HepG2 (cell line): ENCODE measurements around the gene TMUB1. TPM values are rescaled to one million over a fixed set of nuclear protein-coding genes. Genes with fewer than 3 reads are reported as not detected.

Source experiments
- ATAC-seq: fragments of 200-7000 bp; cut with Tn5 transposase; 3 replicates; pipeline ENCODE4 v1.9.1; 2020; ENCODE audit warnings: mild to moderate bottlenecking, moderate library complexity
- BruUV-seq: library from RNA; stranded (reverse); fragments of 400-500 nt; replicated peaks from 2 replicates; lab custom pipeline; 2021; lab: Mats Ljungman, UMichigan
- CTCF ChIA-PET: fragments of 300-600 bp; formaldehyde crosslinking; extraction: SDS; loops from one replicate; lab custom pipeline; 2021; ENCODE audit warnings: low total read pairs, inconsistent platforms, low intra/inter-chr PET ratio; lab: Yijun Ruan, JAX
- POLR2A ChIA-PET: fragments of 350-600 bp; sonication (Branson Sonifier 250); formaldehyde crosslinking; loops from one replicate; lab custom pipeline; 2020; ENCODE audit warnings: antibody characterized with exemption, inconsistent platforms; lab: Yijun Ruan, JAX
- DNase-seq: peaks from one replicate; pipeline ENCODE4 v3.0.0-alpha.2; 2015; ENCODE audit warnings: low spot score
- FAIRE-seq: peaks from 3 replicates; lab custom pipeline; 2011; peaks lifted over from hg19 to GRCh38; lab: Jason Lieb, UNC
- H2AFZ ChIP-seq: one replicate; pipeline ENCODE4 v1.6.1; 2011; ENCODE audit warnings: low read length, inconsistent platforms
- H3K27ac ChIP-seq: fragments of 300-600 bp; 3 replicates; pipeline ENCODE4 v1.8.0; 2011; ENCODE audit warnings: mixed run types, mild to moderate bottlenecking, mixed read lengths, low read length, inconsistent platforms; ENCODE audit not compliant: insufficient read depth; ENCODE audit errors: extremely low read length
- H3K27me3 ChIP-seq, 2 experiments: fragments of 200-600 bp in 1 of 2; 2 replicates in 1 of 2; 3 replicates in 1 of 2; pipeline versions ENCODE4 v1.6.0 to v1.8.0; 2011; ENCODE audit warnings: low read length in 2 of 2, mild to moderate bottlenecking in 2 of 2, moderate library complexity in 2 of 2, inconsistent platforms in 1 of 2; ENCODE audit not compliant: insufficient read depth in 2 of 2, control insufficient read depth in 1 of 2
- H3K36me3 ChIP-seq, 2 experiments: fragments of 200-600 bp in 1 of 2; replicated peaks in 1 of 2; 2 replicates in 1 of 2; 3 replicates in 1 of 2; pipeline versions ENCODE4 v1.5.1 to v1.8.0; 2011; ENCODE audit warnings: low read length in 2 of 2, inconsistent platforms in 1 of 2; ENCODE audit not compliant: insufficient read depth in 2 of 2, control insufficient read depth in 1 of 2
- H3K4me1 ChIP-seq: 2 replicates; pipeline ENCODE4 v1.5.1; 2012; ENCODE audit warnings: low read length, inconsistent platforms; ENCODE audit not compliant: insufficient read depth
- H3K4me2 ChIP-seq: 2 replicates; pipeline ENCODE4 v1.6.0; 2011; ENCODE audit warnings: low read depth, low read length, inconsistent platforms
- H3K4me3 ChIP-seq, 3 experiments: fragments of 200-600 bp in 1 of 3; sonication (generic), shearing (Covaris generic) in 1 of 3; replicated peaks in 1 of 3; 2 replicates each; pipeline ENCODE4 v1.5.1; 2011 to 2016; ENCODE audit warnings: low read length in 3 of 3, inconsistent platforms in 2 of 3, low read depth in 2 of 3, mild to moderate bottlenecking in 2 of 3, control low read depth in 1 of 3, mixed read lengths in 1 of 3; ENCODE audit not compliant: insufficient read depth in 1 of 3
- H3K79me2 ChIP-seq: one replicate; pipeline ENCODE4 v1.6.1; 2011; ENCODE audit warnings: low read length, inconsistent platforms; ENCODE audit not compliant: insufficient read depth
- H3K9ac ChIP-seq: 2 replicates; pipeline ENCODE4 v1.6.0; 2011; ENCODE audit warnings: mild to moderate bottlenecking, low read depth, low read length, inconsistent platforms; ENCODE audit not compliant: insufficient read depth
- H3K9me3 ChIP-seq: 2 replicates; pipeline ENCODE4 v1.5.1; 2012; ENCODE audit warnings: mild to moderate bottlenecking, low read length
- H4K20me1 ChIP-seq: 2 replicates; pipeline ENCODE4 v1.6.0; 2011; ENCODE audit warnings: inconsistent platforms, mild to moderate bottlenecking, low read length, moderate library complexity; ENCODE audit not compliant: insufficient read depth
- CTCF ChIP-seq: sonication (generic); formaldehyde crosslinking; IDR thresholded peaks from 2 replicates; pipeline ENCODE4 v1.5.0; 2020; ENCODE audit warnings: mild to moderate bottlenecking, missing genetic modification reagents, moderate library complexity
- FOXO4 ChIP-seq: sonication (generic); formaldehyde crosslinking; conservative IDR thresholded peaks from 2 replicates; pipeline ENCODE4 v1.8.1; 2023; ENCODE audit warnings: missing genetic modification reagents
- KMT2B ChIP-seq: IDR thresholded peaks from 2 replicates; pipeline ENCODE4 v1.6.1; 2016; ENCODE audit warnings: missing genetic modification reagents, missing compliant biosample characterization
- STAG1 ChIP-seq: sonication (generic); formaldehyde crosslinking; IDR thresholded peaks from 2 replicates; pipeline ENCODE4 v1.4.0; 2020; ENCODE audit warnings: missing genetic modification reagents
- STAT6 ChIP-seq: sonication (generic); formaldehyde crosslinking; IDR thresholded peaks from 2 replicates; pipeline ENCODE4 v1.4.0; 2020; ENCODE audit warnings: missing genetic modification reagents, mild to moderate bottlenecking, borderline replicate concordance
- ZBTB40 ChIP-seq, 2 experiments: fragments of 450-650 bp in 1 of 2; sonication (generic) in 1 of 2; formaldehyde crosslinking in 1 of 2; IDR thresholded peaks; 2 replicates each; pipeline versions ENCODE4 v1.6.1 to v1.8.0; 2016 to 2022; ENCODE audit warnings: antibody characterized with exemption in 1 of 2, mild to moderate bottlenecking in 1 of 2, missing genetic modification reagents in 1 of 2
- WGBS: methylation state at CpG from one replicate; pipeline ENCODE4 v1.1.6; 2017; ENCODE audit warnings: low lambda C conversion rate; 5-methylcytosine and 5-hydroxymethylcytosine counted together
- in situ Hi-C: cut with HindIII; loops from 2 replicates; pipeline ENCODE4 v1.10.0; 2017; ENCODE audit warnings: low pct_unique_long_range_greater_than_20kb; ENCODE audit not compliant: extremely low pct_ligation_motif_present
- intact Hi-C: fragments of 100-400 bp; cut with micrococcal nuclease; formaldehyde crosslinking; loops from one replicate; pipeline ENCODE4 v1.10.0; 2022; ENCODE audit not compliant: unreplicated experiment
- polyA plus RNA-seq, 8 experiments: library from polyadenylated mRNA; depleted of rRNA in 3 of 8; stranded (reverse) in 7 of 8; unstranded in 1 of 8; fragments of >200 nt; fragmentation: Illumina TruSeq in 4 of 8; extraction: Trizol in 4 of 8; gene quantifications; 2 replicates each; pipeline versions ENCODE4 v1.2.1 to v1.2.3, GENCODE V29; 2011 to 2016; ENCODE audit warnings: low read depth in 4 of 8, missing spikeins in 1 of 8, mixed read lengths in 1 of 8; ENCODE audit not compliant: insufficient read depth in 1 of 8
- total RNA-seq, 5 experiments: library from RNA; depleted of rRNA; stranded (reverse); fragments of >200 nt; fragmentation: Illumina TruSeq; extraction: Trizol; gene quantifications; 2 replicates each; pipeline ENCODE4 v1.2.3, GENCODE V29; 2016; ENCODE audit warnings: low read depth in 1 of 5

Gene TMUB1
- total and polyA plus RNA-seq, 2 of the 13 experiments (the other 11 are each of a cell fraction or from before 2014, with no cell fraction given) = 44.8 to 51.6 TPM

GRCh38 chr7:151032936-151033863 lies 50.1 kb downstream of the TMUB1 start:
- intact Hi-C loops = no loop called here
- Histone ChIP-seq H3K4me2 (no peak overlapping the region), H3K4me1 (peaks cover 10% of the 10 kb centered on the region; the same call in 1 of the 2 replicates), H3K36me3 (no peaks in the 10 kb centered on the region), H4K20me1 (no peaks in the 10 kb centered on the region), H3K4me3 (no peak overlapping the region), H2AFZ (no peak overlapping the region), H3K27me3 (no peaks in the 10 kb centered on the region), H3K9me3 (no peaks in the 10 kb centered on the region), H3K27ac (no peak overlapping the region), H3K79me2 (no peaks in the 10 kb centered on the region), H3K9ac (no peak overlapping the region)
- in situ Hi-C loops = no loop called here
- CTCF ChIA-PET = no interaction called here
- no TSS peak for BruUV-seq
- TF ChIP-seq CTCF (CRISPR knock-in tag) (peak; percentile 23; the same call in 1 of the 2 replicates), STAG1 (peak; percentile 13; the same call in 1 of the 2 replicates), KMT2B (CRISPR knock-in tag) (no peak), ZBTB40 (IDR thresholded peaks at IDR 0.05) (no peak), ZBTB40 (CRISPR knock-in tag; IDR thresholded peaks at IDR 0.05) (no peak), STAT6 (CRISPR knock-in tag) (no peak), FOXO4 (no peak)
- DNase-seq (no peak), ATAC-seq (peak; percentile 7; the same call in 1 of the 3 replicates), FAIRE-seq (no peak)
- POLR2A ChIA-PET = no interaction called here
- 79% methylated on average over 8 of the region's 17 CpGs for WGBS
